ENCODE data around the gene SH3RF1.

SH3RF1 gene

GRCh38 chr4:169163495-169163894, 107.3 kb downstream of the SH3RF1 start:
- no peak for DNase-seq (ENCODE audit: low read depth)
- in situ Hi-C loops (cut with HindIII; ENCODE audit: low sequenced_read_pairs), result no loop called here
- no peak overlapping the region for H3K4me3 ChIP-seq (ENCODE audit: low read depth, low read length)
- TF ChIP-seq CTCF (IDR thresholded peaks at IDR 0.05; ENCODE audit: low read depth, low read length, missing control alignments), result no peak

- in situ Hi-C loops (cut with HindIII; ENCODE audit: low sequenced_read_pairs), result no loop called here
- H3K4me3 ChIP-seq (ENCODE audit: low read depth, low read length), result no peak overlapping the region
- TF ChIP-seq CTCF (IDR thresholded peaks at IDR 0.05; ENCODE audit: low read depth, low read length, missing control alignments), result no peak
- DNase-seq (ENCODE audit: low read depth), result peak; percentile 53
Observed at GRCh38 chr4:169160825-169161224, 109.9 kb downstream of the SH3RF1 start.

GRCh38 chr4:169159624-169160171, 111.1 kb downstream of the SH3RF1 start:
- DNase-seq (ENCODE audit: low read depth), result peak; percentile 54
- no peak for TF ChIP-seq CTCF (IDR thresholded peaks at IDR 0.05; ENCODE audit: low read depth, low read length, missing control alignments)
- H3K4me3 ChIP-seq (ENCODE audit: low read depth, low read length), result no peak overlapping the region
- in situ Hi-C loops (cut with HindIII; ENCODE audit: low sequenced_read_pairs), result no loop called here

- in situ Hi-C loops (cut with HindIII; ENCODE audit: low sequenced_read_pairs), result no loop called here
- DNase-seq (ENCODE audit: low read depth), result no peak
- no peak for TF ChIP-seq CTCF (IDR thresholded peaks at IDR 0.05; ENCODE audit: low read depth, low read length, missing control alignments)
- H3K4me3 ChIP-seq (ENCODE audit: low read depth, low read length), result no peak overlapping the region
Observed at GRCh38 chr4:169158861-169159260, 111.9 kb downstream of the SH3RF1 start.

GRCh38 chr4:169158046-169158445, 112.7 kb downstream of the SH3RF1 start:
- DNase-seq (ENCODE audit: low read depth), result no peak
- TF ChIP-seq CTCF (IDR thresholded peaks at IDR 0.05; ENCODE audit: low read depth, low read length, missing control alignments), result no peak
- in situ Hi-C loops (cut with HindIII; ENCODE audit: low sequenced_read_pairs), result no loop called here
- H3K4me3 ChIP-seq (ENCODE audit: low read depth, low read length), result no peak overlapping the region

GRCh38 chr4:169156392-169156791, 114.4 kb downstream of the SH3RF1 start:
- in situ Hi-C loops (cut with HindIII; ENCODE audit: low sequenced_read_pairs), result no loop called here
- no peak for TF ChIP-seq CTCF (IDR thresholded peaks at IDR 0.05; ENCODE audit: low read depth, low read length, missing control alignments)
- H3K4me3 ChIP-seq (ENCODE audit: low read depth, low read length), result no peak overlapping the region
- no peak for DNase-seq (ENCODE audit: low read depth)

GRCh38 chr4:169154121-169154520, 116.6 kb downstream of the SH3RF1 start:
- no peak overlapping the region for H3K4me3 ChIP-seq (ENCODE audit: low read depth, low read length)
- TF ChIP-seq CTCF (IDR thresholded peaks at IDR 0.05; ENCODE audit: low read depth, low read length, missing control alignments), result no peak
- no peak for DNase-seq (ENCODE audit: low read depth)
- in situ Hi-C loops (cut with HindIII; ENCODE audit: low sequenced_read_pairs), result no loop called here
